ENCODE data around the gene ARFGAP1.

ARFGAP1 gene

DNA sequence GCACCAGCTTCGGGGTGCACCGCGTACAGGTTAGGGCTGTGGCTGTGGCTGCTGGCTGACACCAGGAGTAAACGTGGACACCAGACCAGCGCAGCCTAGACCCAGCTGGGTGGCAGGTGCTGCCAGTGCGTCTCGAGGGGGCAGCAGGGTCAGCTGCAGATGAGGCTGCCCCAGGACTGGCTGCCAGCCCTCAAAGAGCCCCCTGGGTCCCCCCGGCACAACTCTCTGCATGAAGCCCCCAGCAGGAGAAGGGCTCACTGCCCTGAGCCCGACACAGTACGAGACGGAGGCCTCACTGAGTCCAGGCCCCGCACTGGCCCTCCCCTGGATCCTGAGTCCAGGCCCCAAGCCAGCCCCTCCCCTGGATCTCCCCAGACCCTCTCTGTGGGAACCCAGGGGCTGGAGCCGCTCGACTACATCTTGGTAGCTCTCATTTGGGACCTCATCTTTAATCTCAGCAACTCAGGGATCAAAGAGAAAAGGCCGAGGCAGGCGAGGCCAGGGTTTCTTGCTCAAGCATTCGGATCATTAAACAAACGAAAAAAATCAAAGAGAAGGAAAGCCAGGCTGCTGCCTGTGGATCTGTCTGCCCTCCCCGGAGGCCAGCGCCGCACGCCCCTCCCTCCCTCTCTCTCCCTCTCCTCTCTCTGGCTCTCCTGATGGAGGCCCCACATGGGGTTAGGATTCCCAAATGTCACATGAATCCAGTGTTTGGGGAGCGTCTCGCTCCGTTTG is 11.4 kb upstream of the ARFGAP1 start:
- Histone ChIP-seq H3K4me3 (no peak overlapping the region), H3K9me3 (ENCODE audit: low read depth, low read length) (no peaks in the 10 kb centered on the region), H3K9ac (ENCODE audit: insufficient read length) (no peak overlapping the region), H3K36me3 (ENCODE audit: insufficient read depth, low read length) (no peaks in the 10 kb centered on the region), H3K27ac (no peak overlapping the region)
- no peak for TF ChIP-seq POLR2AphosphoS5 (IDR thresholded peaks at IDR 0.05; ENCODE audit: borderline replicate concordance, low read depth, low read length)
- no peak for TF ChIP-seq EZH2 (IDR thresholded peaks at IDR 0.05)
- no peak for TF ChIP-seq FOXP2 (optimal IDR thresholded peaks at IDR 0.05; ENCODE audit: control extremely low read depth, extremely low read length, insufficient read depth)
- no peak for DNase-seq (ENCODE audit: low read depth, low spot score)

- DNase-seq (ENCODE audit: low read depth, low spot score): no peak
- no peak for TF ChIP-seq FOXP2 (optimal IDR thresholded peaks at IDR 0.05; ENCODE audit: control extremely low read depth, extremely low read length, insufficient read depth)
- TF ChIP-seq POLR2AphosphoS5 (IDR thresholded peaks at IDR 0.05; ENCODE audit: borderline replicate concordance, low read depth, low read length): no peak
- Histone ChIP-seq H3K9me3 (ENCODE audit: low read depth, low read length) (no peaks in the 10 kb centered on the region), H3K9ac (ENCODE audit: insufficient read length) (no peak overlapping the region), H3K4me3 (no peak overlapping the region), H3K27ac (no peak overlapping the region), H3K36me3 (ENCODE audit: insufficient read depth, low read length) (no peaks in the 10 kb centered on the region)
Measured at GRCh38 chr20:63261795-63262528, 10.7 kb upstream of the ARFGAP1 start.

DNA sequence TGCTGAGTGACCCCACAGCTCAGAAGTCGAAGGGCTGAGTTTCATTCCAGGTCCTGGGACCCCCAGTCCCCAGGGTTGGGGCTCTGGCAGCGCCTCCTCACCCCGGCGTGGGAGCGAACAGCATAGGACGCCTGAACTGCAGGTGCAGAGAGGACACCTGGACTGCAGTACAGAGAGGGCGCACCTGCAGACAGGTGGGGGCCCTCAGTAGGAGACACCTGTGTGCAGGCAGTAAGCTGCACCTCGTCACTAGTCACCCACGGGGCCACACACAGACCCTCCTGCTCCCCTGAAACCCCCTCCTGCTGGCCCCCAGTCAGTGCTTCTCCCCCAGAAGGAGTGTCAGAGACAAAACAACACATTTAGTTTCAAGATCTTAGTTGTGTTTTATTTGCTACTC is 9.8 kb upstream of the ARFGAP1 start:
- Histone ChIP-seq H3K4me3 (no peak overlapping the region), H3K9ac (ENCODE audit: insufficient read length) (no peak overlapping the region), H3K36me3 (ENCODE audit: insufficient read depth, low read length) (no peaks in the 10 kb centered on the region), H3K9me3 (ENCODE audit: low read depth, low read length) (no peaks in the 10 kb centered on the region), H3K27ac (no peak overlapping the region)
- TF ChIP-seq EZH2 (IDR thresholded peaks at IDR 0.05) (no peak), FOXP2 (optimal IDR thresholded peaks at IDR 0.05; ENCODE audit: control extremely low read depth, extremely low read length, insufficient read depth) (no peak), POLR2AphosphoS5 (IDR thresholded peaks at IDR 0.05; ENCODE audit: borderline replicate concordance, low read depth, low read length) (no peak)
- no peak for DNase-seq (ENCODE audit: low read depth, low spot score)

DNA sequence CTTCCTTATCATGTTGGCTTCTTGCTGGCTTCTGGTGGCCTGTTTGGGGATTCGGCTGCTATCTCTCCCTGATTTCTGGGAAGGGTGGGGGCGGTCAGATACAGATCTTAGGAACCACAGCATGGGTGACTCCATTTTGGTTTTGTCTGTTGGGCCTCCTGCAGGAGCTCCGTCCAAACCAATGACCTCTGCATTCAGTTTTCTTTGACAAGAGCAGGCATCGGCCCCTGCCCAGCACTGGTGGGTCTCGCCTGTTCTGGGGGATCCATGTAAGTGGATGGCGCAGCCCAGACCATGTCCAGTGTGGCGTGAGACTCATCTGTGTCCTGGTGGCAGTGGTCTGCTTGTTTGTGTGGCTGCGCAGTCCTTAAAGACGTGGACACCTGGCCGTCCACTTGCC is 8.6 kb upstream of the ARFGAP1 start:
- no peak for DNase-seq (ENCODE audit: low read depth, low spot score)
- no peaks in the 10 kb centered on the region for H3K9me3 ChIP-seq (ENCODE audit: low read depth, low read length)
- no peak overlapping the region for H3K9ac ChIP-seq (ENCODE audit: insufficient read length)
- no peak overlapping the region for H3K27ac ChIP-seq
- no peak overlapping the region for H3K4me3 ChIP-seq
- H3K36me3 ChIP-seq (ENCODE audit: insufficient read depth, low read length): no peaks in the 10 kb centered on the region
- no peak for TF ChIP-seq FOXP2 (optimal IDR thresholded peaks at IDR 0.05; ENCODE audit: control extremely low read depth, extremely low read length, insufficient read depth)
- TF ChIP-seq EZH2 (IDR thresholded peaks at IDR 0.05): no peak
- no peak for TF ChIP-seq POLR2AphosphoS5 (IDR thresholded peaks at IDR 0.05; ENCODE audit: borderline replicate concordance, low read depth, low read length)

DNA sequence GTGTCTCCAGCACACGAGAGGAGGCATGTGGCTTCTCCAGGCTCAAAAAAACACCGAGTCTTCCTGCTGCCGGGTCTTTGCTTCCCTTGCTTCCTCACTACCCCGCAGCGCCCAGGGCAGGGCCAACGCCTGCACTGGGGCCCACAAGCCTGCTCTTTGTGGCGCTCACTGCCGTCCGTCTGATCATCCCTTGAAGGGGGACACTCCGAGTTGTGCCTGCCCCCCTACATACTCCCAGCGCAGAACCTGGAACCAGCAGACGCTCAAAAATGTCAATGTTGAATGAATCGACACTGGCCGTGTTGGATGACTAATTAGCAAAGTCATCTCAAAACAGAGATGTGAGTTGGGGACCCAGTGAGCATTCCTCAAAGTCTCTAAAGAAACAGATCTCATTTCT is 8.1 kb upstream of the ARFGAP1 start:
- no peaks in the 10 kb centered on the region for H3K9me3 ChIP-seq (ENCODE audit: low read depth, low read length)
- TF ChIP-seq EZH2 (IDR thresholded peaks at IDR 0.05): no peak
- TF ChIP-seq FOXP2 (optimal IDR thresholded peaks at IDR 0.05; ENCODE audit: control extremely low read depth, extremely low read length, insufficient read depth): no peak
- TF ChIP-seq POLR2AphosphoS5 (IDR thresholded peaks at IDR 0.05; ENCODE audit: borderline replicate concordance, low read depth, low read length): no peak
- H3K4me3 ChIP-seq: no peak overlapping the region
- no peaks in the 10 kb centered on the region for H3K36me3 ChIP-seq (ENCODE audit: insufficient read depth, low read length)
- H3K9ac ChIP-seq (ENCODE audit: insufficient read length): no peak overlapping the region
- no peak overlapping the region for H3K27ac ChIP-seq
- no peak for DNase-seq (ENCODE audit: low read depth, low spot score)

GRCh38 chr20:63265891-63266515 is 6.6 kb upstream of the ARFGAP1 start:
- Histone ChIP-seq H3K9me3 (ENCODE audit: low read depth, low read length) (no peaks in the 10 kb centered on the region), H3K4me3 (no peak overlapping the region)

DNA sequence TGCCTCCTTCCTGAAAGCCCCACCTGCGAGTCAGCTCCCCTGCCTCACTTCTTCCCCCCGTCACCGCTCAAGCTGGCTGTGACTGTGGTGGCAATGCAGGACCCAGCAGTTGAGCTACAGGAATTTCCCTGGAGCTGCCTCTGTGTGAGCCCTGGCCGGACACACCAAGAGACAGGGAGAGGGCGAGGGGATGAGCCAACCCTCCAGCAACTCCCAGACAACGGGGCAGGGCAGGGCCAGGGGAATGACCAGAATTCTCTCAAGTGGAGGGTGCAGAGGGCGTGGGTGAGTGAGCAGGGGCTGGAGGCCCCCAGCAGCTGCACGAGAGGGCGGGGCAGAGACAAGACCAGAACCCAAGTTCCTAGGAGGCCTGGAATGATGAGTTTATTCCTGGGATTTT is 4.9 kb upstream of the ARFGAP1 start:
- Histone ChIP-seq H3K9ac (ENCODE audit: insufficient read length) (no peak overlapping the region), H3K9me3 (ENCODE audit: low read depth, low read length) (no peaks in the 10 kb centered on the region), H3K27ac (no peak overlapping the region), H3K4me3 (no peak overlapping the region), H3K36me3 (ENCODE audit: insufficient read depth, low read length) (no peaks in the 10 kb centered on the region)
- no peak for DNase-seq (ENCODE audit: low read depth, low spot score)
- TF ChIP-seq EZH2 (IDR thresholded peaks at IDR 0.05) (no peak), FOXP2 (optimal IDR thresholded peaks at IDR 0.05; ENCODE audit: control extremely low read depth, extremely low read length, insufficient read depth) (no peak), POLR2AphosphoS5 (IDR thresholded peaks at IDR 0.05; ENCODE audit: borderline replicate concordance, low read depth, low read length) (no peak)

More at GRCh38 chr20:63265891-63266515, 6.6 kb upstream of the ARFGAP1 start:
- TF ChIP-seq POLR2AphosphoS5 (IDR thresholded peaks at IDR 0.05; ENCODE audit: borderline replicate concordance, low read depth, low read length) (no peak), EZH2 (IDR thresholded peaks at IDR 0.05) (no peak), FOXP2 (optimal IDR thresholded peaks at IDR 0.05; ENCODE audit: control extremely low read depth, extremely low read length, insufficient read depth) (no peak)
- no peak overlapping the region for H3K27ac ChIP-seq
- no peaks in the 10 kb centered on the region for H3K36me3 ChIP-seq (ENCODE audit: insufficient read depth, low read length)
- H3K9ac ChIP-seq (ENCODE audit: insufficient read length): no peak overlapping the region
- DNase-seq (ENCODE audit: low read depth, low spot score): no peak

GRCh38 chr20:63268256-63268655 is 4.4 kb upstream of the ARFGAP1 start:
- Histone ChIP-seq H3K9me3 (ENCODE audit: low read depth, low read length) (no peaks in the 10 kb centered on the region), H3K4me3 (no peak overlapping the region), H3K9ac (ENCODE audit: insufficient read length) (no peak overlapping the region), H3K27ac (no peak overlapping the region), H3K36me3 (ENCODE audit: insufficient read depth, low read length) (no peaks in the 10 kb centered on the region)
- TF ChIP-seq POLR2AphosphoS5 (IDR thresholded peaks at IDR 0.05; ENCODE audit: borderline replicate concordance, low read depth, low read length) (no peak), FOXP2 (optimal IDR thresholded peaks at IDR 0.05; ENCODE audit: control extremely low read depth, extremely low read length, insufficient read depth) (no peak), EZH2 (IDR thresholded peaks at IDR 0.05) (no peak)
- no peak for DNase-seq (ENCODE audit: low read depth, low spot score)
